HepG2 (cell line): ENCODE data around the gene ACTN3. TPM values are rescaled to one million over a fixed set of nuclear protein-coding genes. Genes with fewer than 3 reads are reported as not detected.
"Not testable (repeated sequence)": the region's sequence is repeated elsewhere in the genome, so short reads cannot be mapped to it uniquely, and the experiment has no call there.

Experiments used
- ATAC-seq: fragments of 200-7000 bp; cut with Tn5 transposase; 3 replicates; pipeline ENCODE4 v1.9.1; 2020; ENCODE audit warnings: mild to moderate bottlenecking, moderate library complexity
- BruUV-seq: library from RNA; stranded (reverse); fragments of 400-500 nt; replicated peaks from 2 replicates; lab custom pipeline; 2021; lab: Mats Ljungman, UMichigan
- CTCF ChIA-PET: fragments of 300-600 bp; formaldehyde crosslinking; extraction: SDS; loops from one replicate; lab custom pipeline; 2021; ENCODE audit warnings: low total read pairs, inconsistent platforms, low intra/inter-chr PET ratio; lab: Yijun Ruan, JAX
- POLR2A ChIA-PET: fragments of 350-600 bp; sonication (Branson Sonifier 250); formaldehyde crosslinking; loops from one replicate; lab custom pipeline; 2020; ENCODE audit warnings: antibody characterized with exemption, inconsistent platforms; lab: Yijun Ruan, JAX
- DNase-seq: peaks from one replicate; pipeline ENCODE4 v3.0.0-alpha.2; 2015; ENCODE audit warnings: low spot score
- FAIRE-seq: peaks from 3 replicates; lab custom pipeline; 2011; peaks lifted over from hg19 to GRCh38; lab: Jason Lieb, UNC
- H2AFZ ChIP-seq: one replicate; pipeline ENCODE4 v1.6.1; 2011; ENCODE audit warnings: low read length, inconsistent platforms
- H3K27ac ChIP-seq: fragments of 300-600 bp; 3 replicates; pipeline ENCODE4 v1.8.0; 2011; ENCODE audit warnings: mixed run types, mild to moderate bottlenecking, mixed read lengths, low read length, inconsistent platforms; ENCODE audit not compliant: insufficient read depth; ENCODE audit errors: extremely low read length
- H3K27me3 ChIP-seq, 2 experiments: fragments of 200-600 bp in 1 of 2; 2 replicates in 1 of 2; 3 replicates in 1 of 2; pipeline versions ENCODE4 v1.6.0 to v1.8.0; 2011; ENCODE audit warnings: low read length in 2 of 2, mild to moderate bottlenecking in 2 of 2, moderate library complexity in 2 of 2, inconsistent platforms in 1 of 2; ENCODE audit not compliant: insufficient read depth in 2 of 2, control insufficient read depth in 1 of 2
- H3K36me3 ChIP-seq, 2 experiments: fragments of 200-600 bp in 1 of 2; replicated peaks in 1 of 2; 2 replicates in 1 of 2; 3 replicates in 1 of 2; pipeline versions ENCODE4 v1.5.1 to v1.8.0; 2011; ENCODE audit warnings: low read length in 2 of 2, inconsistent platforms in 1 of 2; ENCODE audit not compliant: insufficient read depth in 2 of 2, control insufficient read depth in 1 of 2
- H3K4me1 ChIP-seq: 2 replicates; pipeline ENCODE4 v1.5.1; 2012; ENCODE audit warnings: low read length, inconsistent platforms; ENCODE audit not compliant: insufficient read depth
- H3K4me2 ChIP-seq: 2 replicates; pipeline ENCODE4 v1.6.0; 2011; ENCODE audit warnings: low read depth, low read length, inconsistent platforms
- H3K4me3 ChIP-seq, 3 experiments: fragments of 200-600 bp in 1 of 3; sonication (generic), shearing (Covaris generic) in 1 of 3; replicated peaks in 1 of 3; 2 replicates each; pipeline ENCODE4 v1.5.1; 2011 to 2016; ENCODE audit warnings: low read length in 3 of 3, inconsistent platforms in 2 of 3, low read depth in 2 of 3, mild to moderate bottlenecking in 2 of 3, control low read depth in 1 of 3, mixed read lengths in 1 of 3; ENCODE audit not compliant: insufficient read depth in 1 of 3
- H3K79me2 ChIP-seq: one replicate; pipeline ENCODE4 v1.6.1; 2011; ENCODE audit warnings: low read length, inconsistent platforms; ENCODE audit not compliant: insufficient read depth
- H3K9ac ChIP-seq: 2 replicates; pipeline ENCODE4 v1.6.0; 2011; ENCODE audit warnings: mild to moderate bottlenecking, low read depth, low read length, inconsistent platforms; ENCODE audit not compliant: insufficient read depth
- H3K9me3 ChIP-seq: 2 replicates; pipeline ENCODE4 v1.5.1; 2012; ENCODE audit warnings: mild to moderate bottlenecking, low read length
- H4K20me1 ChIP-seq: 2 replicates; pipeline ENCODE4 v1.6.0; 2011; ENCODE audit warnings: inconsistent platforms, mild to moderate bottlenecking, low read length, moderate library complexity; ENCODE audit not compliant: insufficient read depth
- PRMT3 ChIP-seq: sonication (generic); formaldehyde crosslinking; IDR thresholded peaks from 2 replicates; pipeline ENCODE4 v1.8.1; 2022; ENCODE audit warnings: low read depth, mild to moderate bottlenecking, moderate library complexity, missing genetic modification reagents, borderline replicate concordance
- RNF219 ChIP-seq: sonication (generic); formaldehyde crosslinking; IDR thresholded peaks from 2 replicates; pipeline ENCODE4 v1.5.0; 2020; ENCODE audit warnings: mild to moderate bottlenecking, missing genetic modification reagents
- ZBTB14 ChIP-seq: sonication (generic); formaldehyde crosslinking; IDR thresholded peaks from 2 replicates; pipeline ENCODE4 v1.4.0; 2020; ENCODE audit warnings: missing genetic modification reagents
- ZNF609 ChIP-seq: sonication (generic); formaldehyde crosslinking; IDR thresholded peaks from 2 replicates; pipeline ENCODE4 v1.4.0; 2020; ENCODE audit warnings: mild to moderate bottlenecking, missing genetic modification reagents, borderline replicate concordance
- ZNF761 ChIP-seq: sonication (generic); formaldehyde crosslinking; conservative IDR thresholded peaks from 2 replicates; pipeline ENCODE4 v1.4.0; 2020; ENCODE audit warnings: mild to moderate bottlenecking, missing genetic modification reagents
- WGBS: methylation state at CpG from one replicate; pipeline ENCODE4 v1.1.6; 2017; ENCODE audit warnings: low lambda C conversion rate; 5-methylcytosine and 5-hydroxymethylcytosine counted together
- in situ Hi-C: cut with HindIII; loops from 2 replicates; pipeline ENCODE4 v1.10.0; 2017; ENCODE audit warnings: low pct_unique_long_range_greater_than_20kb; ENCODE audit not compliant: extremely low pct_ligation_motif_present
- intact Hi-C: fragments of 100-400 bp; cut with micrococcal nuclease; formaldehyde crosslinking; loops from one replicate; pipeline ENCODE4 v1.10.0; 2022; ENCODE audit not compliant: unreplicated experiment
- polyA plus RNA-seq, 8 experiments: library from polyadenylated mRNA; depleted of rRNA in 3 of 8; stranded (reverse) in 7 of 8; unstranded in 1 of 8; fragments of >200 nt; fragmentation: Illumina TruSeq in 4 of 8; extraction: Trizol in 4 of 8; gene quantifications; 2 replicates each; pipeline versions ENCODE4 v1.2.1 to v1.2.3, GENCODE V29; 2011 to 2016; ENCODE audit warnings: low read depth in 4 of 8, missing spikeins in 1 of 8, mixed read lengths in 1 of 8; ENCODE audit not compliant: insufficient read depth in 1 of 8
- total RNA-seq, 5 experiments: library from RNA; depleted of rRNA; stranded (reverse); fragments of >200 nt; fragmentation: Illumina TruSeq; extraction: Trizol; gene quantifications; 2 replicates each; pipeline ENCODE4 v1.2.3, GENCODE V29; 2016; ENCODE audit warnings: low read depth in 1 of 5

Gene ACTN3
- total and polyA plus RNA-seq, 2 of the 13 experiments (the other 11 are each of a cell fraction or from before 2014, with no cell fraction given), result 0.04 to 0.09 TPM

DNA sequence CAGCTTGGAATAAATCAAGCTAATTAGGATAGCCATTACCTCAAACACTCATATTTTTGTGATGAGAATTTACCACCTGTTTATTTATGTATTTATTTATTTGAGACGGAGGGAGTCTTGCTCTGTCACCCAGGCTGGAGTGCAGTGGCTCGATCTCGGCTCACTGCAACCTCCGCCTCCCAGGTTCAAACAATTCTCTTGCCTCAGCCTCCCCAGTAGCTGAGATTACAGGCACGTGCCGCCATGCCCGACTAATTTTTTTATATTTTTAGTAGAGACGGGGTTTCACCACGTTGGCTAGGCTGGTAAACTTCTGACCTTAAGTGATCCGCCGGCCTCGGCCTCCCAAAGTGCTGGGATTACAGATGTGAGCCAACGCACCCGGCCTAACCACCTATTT lies 1.8 kb upstream of the ACTN3 start:
- H3K9me3 ChIP-seq, in situ Hi-C loops, CTCF ChIA-PET, H3K27ac ChIP-seq, DNase-seq, H4K20me1 ChIP-seq, H3K27me3 ChIP-seq, H3K36me3 ChIP-seq, H2AFZ ChIP-seq, H3K79me2 ChIP-seq, intact Hi-C loops, ATAC-seq, FAIRE-seq: not testable (repeated sequence)
- WGBS, result 22% methylated on average over 14 of the region's 14 CpGs
- Histone ChIP-seq H3K4me3 (peak overlapping the region; percentile 69 to 93 (median 83)), H3K9ac (peak overlapping the region; percentile 79), H3K4me2 (peak overlapping the region; percentile 97), H3K4me1 (peaks cover 39% of the 10 kb centered on the region)
- TSS peak; percentile 82 for BruUV-seq
- POLR2A ChIA-PET, result interaction anchor here (0.9 to 2.9 kb wide), 7 partner anchors 13 to 133 kb away, joined by 4 to 17 read pairs (median 9); partner anchors contain the start of genes DPP3, RBM14, RBM4 and RBM4B

GRCh38 chr11:66545701-66546367 lies 869 bp upstream of the ACTN3 start, which contains the start of gene ZDHHC24:
Gene ZDHHC24, minus strand, starts transcription at chr11:66546048. Its CDS starts 45 bp downstream, at chr11:66546003.
- no peaks in the 10 kb centered on the region for H3K79me2 ChIP-seq
- BruUV-seq, result no TSS peak
- in situ Hi-C loops, result no loop called here
- ATAC-seq (peak; percentile 92), DNase-seq (peak; percentile 92), FAIRE-seq (peak; percentile 28)
- intact Hi-C loops, result loop anchor here (1.0 kb wide), 1 partner anchor 66 kb away; the partner anchor contains the start of gene DPP3
- H2AFZ ChIP-seq, result no peak within 1 kb of the TSS
- H4K20me1 ChIP-seq, result no peaks in the 10 kb centered on the region
- CTCF ChIA-PET, result no interaction called here
- POLR2A ChIA-PET, result interaction anchor here (0.9 to 2.9 kb wide), 11 partner anchors 13 to 132 kb away, joined by 4 to 17 read pairs (median 7); partner anchors contain the start of genes BBS1, CCDC87, CCS and DPP3
- no peaks in the 10 kb centered on the region for H3K36me3 ChIP-seq
- peak within 1 kb of the TSS; percentile 69 to 93 (median 83) for H3K4me3 ChIP-seq
- H3K9ac ChIP-seq, result peak within 1 kb of the TSS; percentile 79
- H3K27me3 ChIP-seq, result peaks cover 0 to 7% of the 10 kb centered on the region in 2 experiments; a peak in 4 of 5 replicates
- 0% methylated on average over 3 of the region's 71 CpGs for WGBS
- H3K4me2 ChIP-seq, result peak within 1 kb of the TSS; percentile 97
- H3K9me3 ChIP-seq, result no peaks in the 10 kb centered on the region
- H3K27ac ChIP-seq, result peak within 1 kb of the TSS; percentile 53
- H3K4me1 ChIP-seq, result peaks cover 39% of the 10 kb centered on the region
- no peak for TF ChIP-seq ZNF609 (CRISPR knock-in tag)
- TF ChIP-seq RNF219, result no peak
- TF ChIP-seq ZBTB14, result no peak
- TF ChIP-seq ZNF761, result 0 out of 2 replicates have a peak, but pooled peaks have one; percentile 60
- TF ChIP-seq PRMT3 (CRISPR knock-in tag), result no peak
